HG02840 (cell line): ENCODE data around the gene ORM2.

Source experiments
- ATAC-seq: cut with Tn5 transposase; IDR thresholded peaks from one replicate; pipeline ENCODE4 v1.9.1; 2021; ENCODE audit warnings: mild to moderate bottlenecking, moderate library complexity, moderate number of reproducible peaks; ENCODE audit not compliant: unreplicated experiment, low FRiP score

Gene ORM2

DNA sequence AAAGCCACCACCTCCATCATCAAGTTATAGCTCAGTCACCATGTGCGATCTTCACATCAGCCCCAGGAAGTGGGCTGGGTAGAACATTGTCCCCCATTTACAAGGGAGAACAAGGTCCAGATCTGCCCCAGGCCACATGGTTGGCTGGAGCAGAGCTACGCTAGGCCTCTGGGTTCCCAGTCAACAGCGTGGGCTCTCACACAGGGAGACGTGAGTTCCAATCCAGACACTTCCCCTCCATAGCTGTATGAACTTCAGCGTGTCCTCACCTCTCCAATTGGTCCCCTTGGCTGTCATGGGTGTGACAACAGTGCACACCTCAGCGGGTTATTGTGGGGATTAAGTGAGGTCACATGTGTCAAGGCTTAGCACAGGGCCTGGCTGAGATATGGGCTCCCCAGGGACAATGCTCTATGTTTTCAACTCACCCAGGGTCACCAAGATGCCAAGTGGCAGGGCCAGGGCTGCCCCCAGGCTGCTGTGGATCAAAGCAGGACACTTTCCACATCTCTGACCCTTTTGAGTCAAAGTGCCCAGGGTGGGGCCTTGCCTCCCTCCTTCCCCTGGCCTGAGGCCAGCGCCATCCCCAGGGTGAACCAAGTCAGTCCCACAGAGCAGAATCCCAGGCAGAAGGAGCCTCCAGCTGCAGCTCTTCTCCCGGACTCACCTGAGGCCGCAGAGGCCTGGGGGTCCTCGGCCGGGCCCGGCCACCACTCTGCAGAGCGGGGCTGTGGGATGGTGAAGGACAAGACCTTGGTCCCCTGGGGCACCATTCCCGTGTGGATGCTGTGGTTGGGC, 38.3 kb downstream of the ORM2 start:
- no peak for ATAC-seq

DNA sequence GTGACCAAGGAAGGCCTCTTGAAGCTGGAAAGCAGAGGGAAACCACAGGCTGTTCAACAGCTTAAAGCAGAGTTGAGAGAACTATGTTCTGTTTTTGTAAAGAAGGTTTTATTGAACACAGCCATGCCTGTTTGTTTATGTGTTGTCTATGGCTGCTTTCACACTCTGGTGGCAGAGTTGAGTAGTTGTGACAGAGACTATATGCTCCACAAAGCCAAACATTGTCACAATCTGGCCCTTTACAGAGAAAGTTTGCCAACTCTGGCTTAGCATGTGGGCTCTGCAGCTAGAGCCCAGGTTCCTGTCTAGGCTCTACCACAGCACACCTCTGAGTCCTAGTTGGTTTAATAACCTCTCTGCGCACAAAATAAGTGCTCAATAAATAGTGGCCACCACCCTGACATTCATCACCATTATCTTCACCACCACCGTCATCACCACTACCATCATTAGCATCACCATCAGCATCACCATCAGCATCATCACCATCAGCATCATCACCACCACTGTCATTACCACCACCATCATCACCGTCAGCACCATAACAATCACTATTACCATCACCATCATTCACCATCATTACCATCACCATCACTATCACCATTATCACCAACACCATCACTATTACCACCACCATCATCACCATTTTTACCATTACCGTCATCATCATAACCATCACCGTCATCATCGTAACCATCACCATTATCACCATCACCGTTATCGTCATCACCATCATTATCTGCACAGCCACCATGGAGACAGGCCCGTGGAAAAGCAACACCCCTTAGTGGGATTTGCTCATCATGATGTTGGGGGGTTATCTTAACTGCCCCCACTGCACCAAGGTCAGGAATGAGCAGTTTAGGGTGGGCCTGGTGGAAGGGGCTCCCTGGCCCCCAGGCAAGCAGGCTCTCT, 39.8 kb downstream of the ORM2 start:
- ATAC-seq = no peak

DNA sequence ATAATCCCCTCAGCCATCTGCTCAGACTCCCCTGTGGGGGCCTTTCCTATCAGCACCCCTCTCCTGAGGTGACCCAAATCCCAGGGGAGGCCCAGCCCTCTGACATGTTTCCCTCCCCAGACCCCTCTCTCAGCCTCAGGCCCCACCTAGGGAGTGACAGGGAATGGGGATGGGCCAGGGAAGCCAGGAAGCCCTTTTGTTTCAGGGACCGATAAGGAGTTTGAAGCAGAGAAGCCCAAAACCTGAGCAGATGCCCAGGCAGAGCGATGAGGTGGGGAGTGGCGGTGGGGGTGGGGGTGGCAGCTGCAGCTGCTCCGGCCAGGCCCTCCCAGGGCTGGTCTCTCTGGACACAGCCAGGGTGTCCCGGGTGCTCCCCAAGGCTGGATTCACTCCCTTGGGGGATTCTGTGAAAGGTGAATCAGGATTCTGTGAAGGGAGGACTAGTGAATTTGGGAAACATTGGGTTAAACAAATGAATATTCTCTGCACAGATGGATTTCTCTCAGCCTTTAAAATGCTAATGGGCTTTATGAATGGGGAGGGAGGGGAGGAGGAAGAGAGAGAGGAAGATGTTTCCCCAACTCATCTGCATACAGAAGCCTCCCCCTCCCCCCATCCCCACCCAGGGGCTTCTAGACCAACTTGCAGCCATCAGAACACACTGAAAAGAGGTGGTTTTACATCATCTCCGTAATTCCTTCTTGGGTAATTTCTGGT, 40.7 kb downstream of the ORM2 start:
- no peak for ATAC-seq

DNA sequence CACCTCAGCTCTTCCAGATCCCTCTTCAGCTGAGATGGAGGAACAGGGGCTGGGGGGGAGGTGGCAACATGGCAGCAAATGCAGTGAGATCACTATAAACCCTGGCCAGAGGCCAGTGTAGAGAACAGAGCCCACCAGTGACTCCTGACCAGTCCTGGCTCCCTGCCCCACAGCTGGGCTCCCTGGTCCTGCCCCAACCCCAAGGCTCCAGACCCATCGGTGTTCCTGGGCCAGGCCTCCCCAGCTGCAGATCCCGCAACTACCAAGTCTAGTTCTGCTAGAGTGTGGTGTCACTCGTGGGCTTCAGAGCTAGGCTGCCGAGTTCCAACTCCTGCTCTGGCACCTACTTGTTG, 41.3 kb downstream of the ORM2 start:
- no peak for ATAC-seq

DNA sequence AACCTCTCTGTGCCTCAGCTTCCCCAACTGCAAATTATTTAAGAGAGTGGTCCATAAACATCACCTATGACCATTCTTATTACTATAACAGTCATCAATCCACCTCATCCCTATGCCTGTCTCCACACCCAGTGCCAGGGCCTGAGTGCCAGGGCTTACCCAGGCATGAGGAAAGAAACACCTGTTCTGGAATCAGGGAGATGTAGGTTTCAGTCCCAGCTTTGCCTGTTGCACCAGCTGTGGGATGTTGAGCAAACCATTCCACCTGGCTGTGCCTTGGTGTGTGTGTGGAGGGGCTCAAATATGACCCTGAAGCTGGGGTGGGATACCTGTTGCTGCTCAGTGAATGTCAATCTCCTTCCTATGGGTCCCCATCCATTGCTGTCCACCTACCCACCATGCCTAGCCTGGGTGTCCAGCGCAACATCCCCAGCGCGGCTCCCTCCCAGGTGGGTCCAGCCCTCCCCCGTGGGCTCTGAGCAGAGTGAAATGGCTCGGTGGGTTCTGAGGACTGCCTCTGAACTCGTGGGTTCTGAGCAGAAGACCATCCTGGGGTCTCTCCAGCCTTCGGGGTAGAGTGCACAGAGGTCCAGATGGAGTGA, 41.8 kb downstream of the ORM2 start:
- ATAC-seq = no peak

DNA sequence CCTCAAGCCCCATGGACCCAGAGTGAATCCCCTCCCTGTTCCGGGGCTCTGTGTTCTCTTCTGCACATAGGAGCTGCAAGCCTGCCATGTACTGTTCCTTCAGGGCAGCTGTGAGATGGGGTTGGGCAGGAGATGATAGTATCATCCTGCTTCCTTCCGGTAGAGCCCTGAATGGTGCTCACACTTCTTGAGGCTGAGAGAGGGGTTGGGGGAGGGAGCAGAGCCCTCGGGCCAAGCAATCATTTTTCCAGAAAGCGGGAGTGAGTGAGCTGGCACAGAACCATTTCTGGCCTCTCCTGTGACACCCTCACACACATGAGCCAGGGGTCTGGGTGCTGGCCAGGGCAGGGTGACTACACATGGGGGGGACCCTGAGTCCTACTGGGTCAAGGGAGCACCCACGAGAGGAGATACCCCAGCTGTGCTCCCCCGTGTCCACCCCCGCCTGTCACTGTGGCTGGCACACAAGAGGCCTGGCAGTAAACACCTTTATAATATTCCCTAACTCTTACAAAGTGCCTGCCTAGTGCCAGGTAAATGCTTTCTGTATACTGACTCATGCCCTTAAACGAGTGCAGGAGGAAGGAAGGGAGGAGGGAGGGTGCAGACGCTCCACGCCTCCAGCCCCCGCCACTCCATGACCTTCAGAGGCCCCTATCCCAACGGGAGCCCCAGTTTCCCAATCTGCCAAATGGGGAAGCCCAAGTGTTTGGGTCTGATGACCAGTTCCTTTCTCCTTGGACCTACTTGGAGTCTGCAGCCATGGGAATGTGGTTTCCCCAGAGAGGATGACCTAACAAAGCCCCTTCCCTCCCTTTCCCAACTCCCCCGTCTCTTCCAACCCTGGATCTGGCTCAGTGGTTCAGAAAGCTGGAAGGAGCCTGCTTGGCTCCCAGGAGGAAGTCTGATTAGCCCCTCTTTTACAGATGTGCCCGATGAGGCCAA, 42.6 kb downstream of the ORM2 start:
- no peak for ATAC-seq

DNA sequence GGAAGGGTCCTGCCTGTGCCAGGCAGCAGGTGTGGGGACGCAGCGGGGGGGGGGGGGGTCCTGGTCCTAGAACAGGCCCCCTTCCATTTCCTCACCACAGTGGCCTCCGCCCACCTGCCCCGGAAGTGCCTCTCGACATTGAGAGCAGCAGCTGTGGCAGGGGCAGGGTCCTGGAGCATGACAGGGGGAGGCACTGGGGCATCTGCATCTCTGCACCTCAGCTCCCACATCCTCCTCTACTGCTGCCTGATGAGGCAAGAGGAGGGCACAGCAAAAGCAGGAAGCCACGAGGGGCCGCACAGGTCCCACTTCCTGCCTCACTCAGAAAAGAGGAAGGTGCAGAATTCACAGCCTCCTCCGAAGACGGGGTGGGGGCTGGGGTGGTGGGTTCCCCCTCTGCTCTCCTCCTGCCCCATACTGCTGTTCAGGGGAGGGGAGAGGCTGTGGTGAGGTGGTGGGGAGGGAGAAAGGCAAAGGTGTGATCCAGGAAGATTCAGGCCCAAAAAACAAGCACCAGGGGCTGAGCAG, 43.3 kb downstream of the ORM2 start:
- peak; percentile 82 for ATAC-seq

DNA sequence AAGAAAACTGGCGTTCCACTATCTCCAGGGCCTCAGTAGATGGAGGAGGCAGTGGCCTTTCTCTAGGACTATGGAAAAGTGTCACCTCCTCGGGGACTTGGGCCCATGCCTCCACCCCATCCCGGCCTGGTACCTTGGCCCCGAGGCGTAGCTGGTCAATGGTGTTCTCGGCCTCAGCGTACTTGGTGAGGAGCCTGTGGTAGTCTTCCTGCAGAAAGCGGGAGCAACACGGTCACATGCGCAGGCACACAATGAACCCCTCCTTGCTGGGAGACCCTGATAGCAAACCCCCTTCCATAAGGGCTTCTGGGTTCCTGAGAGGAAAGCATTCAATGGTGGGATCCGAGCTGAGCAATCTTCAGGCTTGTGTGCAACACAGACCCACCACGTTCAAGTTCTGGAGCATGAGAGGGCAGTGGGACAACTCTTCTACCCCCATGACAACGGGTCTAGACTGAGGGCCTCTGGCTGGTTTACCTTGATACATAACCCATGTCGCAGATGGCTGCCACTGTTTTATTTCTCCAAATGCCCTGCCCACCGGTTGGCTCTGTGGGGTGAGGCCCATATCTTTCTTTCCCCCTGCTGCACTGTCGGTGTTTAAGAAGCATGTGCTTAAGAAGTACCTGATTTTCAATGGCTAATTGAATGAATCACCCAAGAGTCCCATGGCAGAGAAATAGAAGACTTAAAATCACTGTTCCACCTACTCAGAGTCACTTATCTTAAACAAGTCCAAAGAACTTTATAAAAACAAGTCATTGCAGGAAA, 44.5 kb downstream of the ORM2 start:
- no peak for ATAC-seq

DNA sequence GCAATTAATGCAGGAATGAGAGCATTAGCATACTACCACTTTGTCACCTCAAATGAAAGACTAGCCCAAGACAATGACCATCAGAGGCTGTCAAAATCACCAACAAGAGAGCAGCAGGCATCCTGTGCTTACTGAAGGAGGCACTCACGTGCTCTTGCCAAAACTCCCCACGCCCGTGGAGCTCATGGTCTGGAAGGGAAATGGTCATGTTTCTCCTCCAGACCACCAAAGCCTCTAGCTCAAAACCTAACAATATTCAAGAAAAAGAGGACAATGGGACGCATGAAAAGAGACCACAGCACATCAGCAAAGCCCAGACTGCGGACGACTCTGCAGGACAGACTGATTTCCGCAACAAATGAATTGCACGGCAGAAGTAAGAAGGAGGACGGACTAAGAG, 45.3 kb downstream of the ORM2 start:
- no peak for ATAC-seq

DNA sequence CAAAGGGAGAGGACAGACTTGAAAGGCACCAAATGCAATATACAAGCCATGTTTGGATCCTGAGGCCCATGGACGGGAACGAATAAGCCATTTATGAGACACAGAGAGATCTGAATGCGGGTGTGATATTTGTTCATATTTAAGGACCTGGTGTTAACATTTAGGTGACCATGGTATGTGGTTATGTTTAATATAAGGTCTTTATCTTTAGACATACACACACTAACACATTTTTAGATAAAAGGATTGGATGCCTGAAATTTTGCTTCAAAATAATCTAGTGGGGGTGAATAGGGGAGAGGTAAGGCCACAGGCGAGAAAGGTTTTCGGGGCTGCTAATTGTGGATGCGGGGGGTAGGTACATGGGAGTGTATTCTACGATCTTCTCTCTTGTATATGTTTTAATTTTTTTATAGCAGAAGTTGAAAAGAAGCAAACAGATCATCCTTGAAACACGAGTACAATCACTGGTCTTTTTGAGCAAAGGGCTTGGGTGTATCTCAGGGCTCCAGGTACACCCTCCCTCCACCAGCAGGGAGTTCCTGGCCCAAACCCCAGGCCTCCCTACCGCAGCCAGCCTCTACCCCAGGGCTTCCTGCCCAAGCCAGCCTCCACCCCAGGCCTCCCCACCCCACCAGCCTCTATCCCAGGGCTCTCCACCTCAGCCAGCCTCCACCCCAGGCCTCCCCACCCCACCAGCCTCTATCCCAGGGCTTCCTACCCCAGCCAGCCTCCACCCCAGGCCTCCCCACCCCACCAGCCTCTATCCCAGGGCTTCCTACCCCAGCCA, 45.9 kb downstream of the ORM2 start:
- ATAC-seq = no peak

DNA sequence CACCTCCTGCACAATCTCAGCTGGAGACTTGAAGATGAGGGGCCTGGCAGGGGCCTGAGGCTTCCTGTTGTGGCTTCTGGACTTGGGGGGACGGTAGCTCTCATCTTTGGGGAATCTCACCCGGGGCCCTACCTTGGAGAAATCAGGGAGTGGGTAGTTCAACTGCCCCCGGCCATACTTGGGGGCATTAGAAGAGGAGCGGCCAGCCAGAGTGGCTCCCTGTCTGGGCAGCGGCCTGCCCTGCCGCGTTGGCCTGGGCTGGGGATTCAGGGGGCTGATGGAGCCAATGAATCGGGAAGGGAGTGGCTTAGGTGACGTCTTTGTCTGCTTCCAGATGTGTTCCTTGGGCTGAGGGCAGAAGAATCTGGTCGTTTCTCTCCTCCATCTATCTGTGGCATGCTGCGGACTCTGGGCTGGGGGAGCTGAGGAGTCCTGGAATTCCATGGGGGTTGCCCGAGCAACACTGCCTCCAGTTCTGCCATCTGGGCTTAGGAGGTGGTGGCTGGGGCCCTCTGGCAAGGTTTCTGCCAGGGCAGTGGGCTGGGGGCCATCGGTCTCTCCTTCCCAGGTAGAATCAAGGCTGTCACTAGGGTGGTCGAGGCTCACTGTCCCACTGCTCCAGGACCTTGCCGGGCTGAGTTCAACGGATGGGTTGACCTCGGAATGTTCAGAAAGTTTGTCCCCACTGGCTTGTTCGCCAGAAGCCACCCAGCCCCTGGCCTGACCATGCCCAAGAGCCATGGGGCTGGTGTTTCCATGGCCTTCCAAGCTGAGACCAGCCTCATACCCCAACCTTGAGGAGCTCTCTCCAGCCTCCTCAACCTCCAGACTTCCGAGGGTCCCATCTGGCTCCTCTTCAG, 47.1 kb downstream of the ORM2 start:
- ATAC-seq = no peak

DNA sequence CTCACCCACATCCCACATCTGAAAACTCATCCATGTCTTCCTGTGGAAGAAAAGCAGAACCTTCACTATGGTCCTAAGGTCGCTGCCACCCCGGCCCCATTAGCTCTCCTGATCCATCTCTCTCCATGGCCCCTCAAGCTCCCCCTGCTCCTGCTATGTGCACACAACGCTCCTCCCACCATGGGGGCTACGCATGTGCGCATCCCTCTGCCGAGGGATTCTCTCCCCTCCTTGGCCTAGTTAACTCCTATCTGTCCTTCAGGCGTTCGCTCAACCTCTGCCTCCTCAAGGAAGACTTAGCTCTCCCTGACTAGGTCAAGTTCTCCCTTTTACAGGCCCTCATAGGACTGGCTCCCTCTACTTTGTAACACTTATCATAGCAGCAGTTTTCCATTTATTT, 48.3 kb downstream of the ORM2 start:
- no peak for ATAC-seq

DNA sequence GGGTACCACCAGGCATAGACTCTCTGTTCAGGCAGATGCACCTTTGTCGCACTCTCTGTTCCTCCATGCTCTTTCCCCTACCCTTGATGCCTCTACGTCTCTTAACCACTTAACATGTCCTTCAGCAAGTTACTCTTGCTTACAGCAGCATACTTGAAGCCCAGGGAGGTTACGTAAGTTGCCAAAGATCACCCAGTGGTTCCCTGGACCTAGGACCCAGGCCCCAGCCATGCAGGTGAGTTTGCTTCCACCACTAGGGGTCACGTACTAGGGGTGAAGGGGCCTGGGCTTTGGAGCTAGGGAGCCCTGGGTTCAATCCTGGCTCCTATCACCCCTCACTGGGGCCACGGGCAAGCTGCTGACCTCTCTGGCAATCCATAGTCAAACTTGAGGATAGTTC, 49.2 kb downstream of the ORM2 start:
- ATAC-seq = no peak
